Uterus (tissue), 4 donors: ENCODE measurements around the gene SMIM32. TPM values are rescaled to one million over a fixed set of nuclear protein-coding genes. Genes with fewer than 3 reads are reported as not detected.

ENCODE experiments used
- DNase-seq, 2 donors: peaks; one replicate each; pipeline ENCODE4 v3.0.0-alpha.2; 2019 to 2020
- H3K27ac ChIP-seq, 2 donors: fragments of 200-600 bp; sonication (generic); 1 replicate in 1 of 2; 2 replicates in 1 of 2; pipeline ENCODE4 v1.5.1; 2016 to 2018
- H3K27me3 ChIP-seq, 2 donors: fragments of 200-600 bp; sonication (generic); one replicate each; pipeline ENCODE4 v1.5.1; 2018 to 2019; ENCODE audit warnings: control low read depth in 1 of 2
- H3K36me3 ChIP-seq, 2 donors: fragments of 200-600 bp; sonication (generic); one replicate each; pipeline ENCODE4 v1.5.1; 2019; ENCODE audit warnings: control low read depth in 1 of 2
- H3K4me1 ChIP-seq, 2 donors: fragments of 200-600 bp; sonication (generic); one replicate each; pipeline ENCODE4 v1.5.1; 2018 to 2019; ENCODE audit warnings: control low read depth in 1 of 2
- H3K4me3 ChIP-seq, 2 donors: fragments of 200-600 bp; sonication (generic); 1 replicate in 1 of 2; 2 replicates in 1 of 2; pipeline ENCODE4 v1.5.1; 2018 to 2019; ENCODE audit warnings: mild to moderate bottlenecking in 1 of 2
- H3K9me3 ChIP-seq, 2 donors: fragments of 200-600 bp; sonication (generic); one replicate each; pipeline ENCODE4 v1.5.1; 2019; ENCODE audit warnings: control low read depth in 1 of 2
- POLR2A ChIP-seq, 2 donors: fragments of 450-650 bp; IDR thresholded peaks; one replicate each; pipeline ENCODE4 v1.6.1; 2016; ENCODE audit warnings: antibody characterized with exemption in 2 of 2, mild to moderate bottlenecking in 1 of 2, moderate library complexity in 1 of 2
- intact Hi-C: fragments of 100-400 bp; cut with DNase I; formaldehyde crosslinking; loops from one replicate; pipeline ENCODE4 v1.15.1; 2023; ENCODE audit warnings: low total_unique reads
- total RNA-seq, 4 donors: library from RNA; depleted of rRNA in 3 of 4; stranded (reverse); fragments of >200 nt in 3 of 4; gene quantifications; one replicate each; pipeline versions ENCODE4 v1.1.0 to v1.2.4, GENCODE V29; 2014 to 2023
- TF ChIP-seq, protein P1 (sequence below), 4 experiments: fragments of 200-600 bp in 2 of 4; fragments of 450-650 bp in 2 of 4; sonication (generic) in 2 of 4; IDR thresholded peaks; one replicate each; pipeline ENCODE4 v1.5.1; 2016 to 2019; ENCODE audit warnings: antibody characterized with exemption in 4 of 4, mild to moderate bottlenecking in 2 of 4, moderate library complexity in 1 of 4
- donor health status: DM: yes; HTN: yes; CAD: no.

The SMIM32 gene
- total RNA-seq, 4 donors from 2014 or later: 3.0 TPM; not detected in 3

GRCh38 chr5:136235321-136235720 is 42.4 kb upstream of the SMIM32 start:
- TF ChIP-seq POLR2A (IDR thresholded peaks at IDR 0.05): no peak
- TF ChIP-seq, protein P1, sequence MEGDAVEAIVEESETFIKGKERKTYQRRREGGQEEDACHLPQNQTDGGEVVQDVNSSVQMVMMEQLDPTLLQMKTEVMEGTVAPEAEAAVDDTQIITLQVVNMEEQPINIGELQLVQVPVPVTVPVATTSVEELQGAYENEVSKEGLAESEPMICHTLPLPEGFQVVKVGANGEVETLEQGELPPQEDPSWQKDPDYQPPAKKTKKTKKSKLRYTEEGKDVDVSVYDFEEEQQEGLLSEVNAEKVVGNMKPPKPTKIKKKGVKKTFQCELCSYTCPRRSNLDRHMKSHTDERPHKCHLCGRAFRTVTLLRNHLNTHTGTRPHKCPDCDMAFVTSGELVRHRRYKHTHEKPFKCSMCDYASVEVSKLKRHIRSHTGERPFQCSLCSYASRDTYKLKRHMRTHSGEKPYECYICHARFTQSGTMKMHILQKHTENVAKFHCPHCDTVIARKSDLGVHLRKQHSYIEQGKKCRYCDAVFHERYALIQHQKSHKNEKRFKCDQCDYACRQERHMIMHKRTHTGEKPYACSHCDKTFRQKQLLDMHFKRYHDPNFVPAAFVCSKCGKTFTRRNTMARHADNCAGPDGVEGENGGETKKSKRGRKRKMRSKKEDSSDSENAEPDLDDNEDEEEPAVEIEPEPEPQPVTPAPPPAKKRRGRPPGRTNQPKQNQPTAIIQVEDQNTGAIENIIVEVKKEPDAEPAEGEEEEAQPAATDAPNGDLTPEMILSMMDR (IDR thresholded peaks at IDR 0.05): no peak
- DNase-seq: no peak
- no peaks in the 10 kb centered on the region for H3K27me3 ChIP-seq
- H3K4me1 ChIP-seq: no peaks in the 10 kb centered on the region
- intact Hi-C loops: no loop called here
- no peak overlapping the region for H3K27ac ChIP-seq
- H3K9me3 ChIP-seq: no peaks in the 10 kb centered on the region
- H3K4me3 ChIP-seq: no peak overlapping the region
- no peaks in the 10 kb centered on the region for H3K36me3 ChIP-seq

DNA sequence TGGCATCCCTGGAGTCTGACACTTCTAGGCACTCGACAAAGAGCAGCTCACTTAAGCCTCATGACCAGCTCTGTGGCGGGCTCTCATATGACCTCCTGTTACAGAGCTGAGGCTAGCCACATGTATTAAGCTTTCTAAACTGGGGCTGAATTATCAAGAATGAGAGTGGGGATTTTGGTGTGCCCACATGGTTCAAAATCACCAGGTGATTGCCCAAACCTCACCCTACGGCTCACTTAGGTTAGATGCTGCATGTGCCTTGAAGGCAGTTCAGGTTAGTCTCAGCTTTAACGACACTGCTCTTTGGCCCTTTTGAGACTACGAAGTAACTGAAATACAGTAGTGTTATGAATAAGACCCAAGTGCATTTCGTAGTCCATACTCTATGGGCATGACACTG is 39.4 kb upstream of the SMIM32 start:
- no peak for DNase-seq
- intact Hi-C loops: no loop called here
- TF ChIP-seq, protein P1 (IDR thresholded peaks at IDR 0.05): no peak
- no peak for TF ChIP-seq POLR2A (IDR thresholded peaks at IDR 0.05)
- Histone ChIP-seq H3K36me3 (no peaks in the 10 kb centered on the region), H3K9me3 (no peaks in the 10 kb centered on the region), H3K27me3 (no peaks in the 10 kb centered on the region), H3K4me3 (no peak overlapping the region), H3K4me1 (no peaks in the 10 kb centered on the region), H3K27ac (no peak overlapping the region)

DNA sequence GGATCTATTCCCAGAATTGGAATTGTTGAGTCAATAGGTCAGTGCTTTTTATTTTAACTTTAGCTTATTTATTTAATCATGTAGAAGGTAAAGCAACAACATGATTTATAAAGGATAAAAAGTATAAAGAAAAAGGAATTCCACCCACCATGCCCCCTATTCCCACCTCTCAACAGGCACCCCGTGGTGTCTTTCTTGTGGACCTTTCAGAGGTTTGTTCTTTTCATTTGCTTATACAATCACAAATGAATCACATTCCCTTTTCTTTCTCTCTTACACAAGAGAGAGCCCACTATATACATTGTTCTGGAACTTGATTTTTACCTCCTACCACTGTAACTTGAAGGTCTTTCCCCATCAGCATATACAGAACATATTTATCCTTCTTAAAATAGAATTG is 37.2 kb upstream of the SMIM32 start:
- H3K9me3 ChIP-seq: no peaks in the 10 kb centered on the region
- TF ChIP-seq POLR2A (IDR thresholded peaks at IDR 0.05): no peak
- TF ChIP-seq, protein P1 (IDR thresholded peaks at IDR 0.05): no peak
- H3K36me3 ChIP-seq: no peaks in the 10 kb centered on the region
- no peak for DNase-seq
- no peak overlapping the region for H3K4me3 ChIP-seq
- H3K4me1 ChIP-seq: no peaks in the 10 kb centered on the region
- H3K27me3 ChIP-seq: no peaks in the 10 kb centered on the region
- no peak overlapping the region for H3K27ac ChIP-seq
- intact Hi-C loops: no loop called here

GRCh38 chr5:136228136-136228757 is 35.3 kb upstream of the SMIM32 start:
- H3K4me3 ChIP-seq: no peak overlapping the region
- no peaks in the 10 kb centered on the region for H3K4me1 ChIP-seq
- no peaks in the 10 kb centered on the region for H3K9me3 ChIP-seq
- no peak for TF ChIP-seq POLR2A (IDR thresholded peaks at IDR 0.05)
- TF ChIP-seq, protein P1 (IDR thresholded peaks at IDR 0.05): no peak
- no peak overlapping the region for H3K27ac ChIP-seq
- intact Hi-C loops: no loop called here
- DNase-seq: no peak
- H3K27me3 ChIP-seq: no peaks in the 10 kb centered on the region
- no peaks in the 10 kb centered on the region for H3K36me3 ChIP-seq

DNA sequence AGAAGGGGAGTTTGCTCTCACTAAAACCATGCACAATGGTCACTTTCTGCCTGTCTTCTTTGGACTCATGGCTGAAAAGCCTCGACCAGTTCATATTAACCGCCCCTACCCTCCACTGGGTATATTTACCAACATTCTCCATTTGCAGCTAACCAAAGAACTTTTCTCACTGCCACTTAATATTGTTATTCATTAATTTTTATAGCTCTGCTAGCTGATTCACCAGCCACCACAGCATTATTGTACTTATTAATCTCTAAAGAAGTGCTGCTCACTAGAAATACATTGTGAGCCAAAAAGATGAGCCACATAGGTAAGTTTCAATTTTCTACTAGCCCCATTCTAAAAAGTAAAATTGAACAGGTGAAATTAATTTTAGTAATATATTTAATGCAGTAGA is 33.4 kb upstream of the SMIM32 start:
- no peak for TF ChIP-seq POLR2A (IDR thresholded peaks at IDR 0.05)
- TF ChIP-seq, protein P1 (IDR thresholded peaks at IDR 0.05): no peak
- H3K4me3 ChIP-seq: no peak overlapping the region
- H3K27me3 ChIP-seq: no peaks in the 10 kb centered on the region
- no peaks in the 10 kb centered on the region for H3K4me1 ChIP-seq
- no peak overlapping the region for H3K27ac ChIP-seq
- H3K9me3 ChIP-seq: no peaks in the 10 kb centered on the region
- no peaks in the 10 kb centered on the region for H3K36me3 ChIP-seq
- intact Hi-C loops: no loop called here
- DNase-seq: no peak
